Naive thymus-derived CD8-positive, alpha-beta T cell (primary cell): ENCODE results near the gene LRRC42. TPM values are rescaled to one million over a fixed set of nuclear protein-coding genes. Genes with fewer than 3 reads are reported as not detected.
A peak's percentile ranks its signal among the peaks of the same experiment; 100 is the strongest.
"Not testable (repeated sequence)": the region's sequence is repeated elsewhere in the genome, so short reads cannot be mapped to it uniquely, and the experiment has no call there.

ENCODE experiments used
- ATAC-seq, 2 donors: fragments of 150-1000 bp; cut with Tn5 transposase in 1 of 2; sonication (Bioruptor Pico), chemical (Tn5 transposase) in 1 of 2; 1 replicate in 1 of 2; 2 replicates in 1 of 2; pipeline ENCODE4 v1.10.0; 2021; ENCODE audit warnings: mild to moderate bottlenecking in 2 of 2, moderate library complexity in 2 of 2
- POLR2A ChIA-PET: fragments of 350-600 bp; sonication (Branson Sonifier 250); formaldehyde crosslinking; loops from one replicate; lab custom pipeline; 2021; ENCODE audit warnings: antibody characterized with exemption; lab: Charles Lee
- DNase-seq, 10 donors: peaks; one replicate each; pipeline versions ENCODE4 v3.0.0 to v3.0.0-alpha.2; 2020 to 2022
- H3K27ac Mint-ChIP-seq, 10 donors: one replicate each; pipeline ENCODE4 v1.8.0; 2020 to 2022; ENCODE audit warnings: mild to moderate bottlenecking in 10 of 10, mixed read lengths in 10 of 10, moderate library complexity in 4 of 10, inconsistent platforms in 1 of 10
- H3K27me3 Mint-ChIP-seq, 5 donors: one replicate each; pipeline ENCODE4 v1.8.0; 2021 to 2022; ENCODE audit warnings: mixed read lengths in 5 of 5
- H3K36me3 Mint-ChIP-seq, 3 donors: one replicate each; pipeline ENCODE4 v1.8.0; 2020 to 2022; ENCODE audit warnings: mixed read lengths in 3 of 3, mild to moderate bottlenecking in 2 of 3, inconsistent platforms in 1 of 3
- H3K4me1 Mint-ChIP-seq, 4 donors: one replicate each; pipeline ENCODE4 v1.8.0; 2021 to 2022; ENCODE audit warnings: mixed read lengths in 4 of 4
- H3K4me3 Mint-ChIP-seq, 10 donors: one replicate each; pipeline ENCODE4 v1.8.0; 2020 to 2022; ENCODE audit warnings: mild to moderate bottlenecking in 10 of 10, mixed read lengths in 10 of 10, moderate library complexity in 6 of 10, inconsistent platforms in 1 of 10
- H3K9me3 Mint-ChIP-seq, 9 donors: one replicate each; pipeline ENCODE4 v1.8.0; 2020 to 2022; ENCODE audit warnings: mixed read lengths in 9 of 9, mild to moderate bottlenecking in 3 of 9, inconsistent platforms in 1 of 9, moderate library complexity in 1 of 9
- polyA plus RNA-seq, 3 donors: library from polyadenylated mRNA; unstranded; fragments of 300-500 nt; fragmentation: Illumina TruSeq; gene quantifications; one replicate each; pipeline ENCODE4 v1.2.3, GENCODE V29; 2021
- total RNA-seq, 8 experiments: library from RNA in 2 of 8; stranded (reverse) in 2 of 8; gene quantifications; one replicate each; pipeline ENCODE4 v1.2.3 and lab custom pipeline; 2021 to 2026

The LRRC42 gene
- total and polyA plus RNA-seq, 5 experiments from 2014 or later: 7.8 to 10.5 (median 9.1) TPM

DNA sequence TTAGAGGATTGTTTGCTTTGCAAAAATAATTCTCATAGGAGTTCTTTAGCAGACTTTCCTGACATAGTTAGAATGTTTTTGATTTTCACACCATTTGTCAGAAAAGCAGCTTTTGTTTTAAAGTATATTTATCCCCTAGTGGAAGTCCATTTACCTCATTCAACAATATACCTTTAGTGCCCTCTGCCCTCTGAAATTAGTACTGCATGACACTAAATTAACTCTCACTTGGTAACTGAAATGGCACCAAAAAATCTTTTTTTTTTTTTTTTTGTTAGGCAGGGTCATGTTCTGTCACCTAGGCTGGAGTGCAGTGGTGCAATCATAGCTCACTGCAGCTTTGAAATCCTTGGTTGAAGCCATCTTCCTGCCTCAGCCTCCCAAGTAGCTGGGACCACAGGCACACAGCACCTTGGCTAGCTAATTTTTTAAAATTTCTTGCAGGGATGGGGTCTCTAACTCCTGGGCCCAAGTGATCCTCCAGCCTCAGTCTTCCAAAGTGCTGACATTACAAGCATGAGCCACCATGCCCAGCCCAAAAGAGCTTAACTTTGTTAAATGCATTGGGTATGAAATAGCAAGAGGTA is 13.6 kb downstream of the LRRC42 start:
- POLR2A ChIA-PET: interaction anchor here (0.9 to 1.7 kb wide), 2 partner anchors 11 to 100 kb away, joined by 3 to 6 read pairs; no protein-coding TSS in a partner anchor
- peak; percentile 63 for ATAC-seq
- H3K4me3 Mint-ChIP-seq: no peak overlapping the region
- H3K27ac Mint-ChIP-seq: no peak overlapping the region
- peaks cover 0 to 8% (median 6%) of the 10 kb centered on the region in 4 donors for H3K4me1 Mint-ChIP-seq
- no peaks in the 10 kb centered on the region for H3K27me3 Mint-ChIP-seq
- H3K36me3 Mint-ChIP-seq: peaks cover 0 to 53% (median 15%) of the 10 kb centered on the region in 3 donors
- peak in 5 of 10 donors; percentile 26 to 64 (median 52) for DNase-seq
- H3K9me3 Mint-ChIP-seq: no peaks in the 10 kb centered on the region

DNA sequence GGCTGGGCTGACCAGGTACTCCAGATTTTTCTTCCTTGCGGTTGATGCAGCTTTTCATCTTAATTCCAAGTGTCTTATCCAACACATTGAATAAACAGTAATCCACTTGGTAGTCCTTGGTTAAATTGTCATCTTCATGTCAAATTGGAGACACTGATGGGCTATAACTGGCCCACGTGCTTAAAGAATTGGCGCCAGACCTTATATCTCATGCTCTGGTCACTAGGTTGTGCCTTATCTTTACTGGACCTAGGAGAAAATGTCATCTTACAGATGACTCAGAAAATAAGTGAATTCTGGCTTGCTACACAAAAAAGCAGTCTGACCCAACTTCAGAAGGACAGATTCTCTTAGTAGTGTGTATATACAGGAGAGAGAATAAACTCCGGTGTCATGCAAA is 16.2 kb downstream of the LRRC42 start:
- H3K36me3 Mint-ChIP-seq: peaks cover 0 to 57% (median 16%) of the 10 kb centered on the region in 3 donors
- H3K27me3 Mint-ChIP-seq: no peaks in the 10 kb centered on the region
- no peaks in the 10 kb centered on the region for H3K9me3 Mint-ChIP-seq
- DNase-seq (no peak), ATAC-seq (no peak)
- POLR2A ChIA-PET: interaction anchor here (0.5 kb wide), 1 partner anchor 101 kb away, joined by 6 read pairs; no protein-coding TSS in a partner anchor
- peaks cover 0 to 2% (median under 1%) of the 10 kb centered on the region in 4 donors for H3K4me1 Mint-ChIP-seq
- no peak overlapping the region for H3K27ac Mint-ChIP-seq
- no peak overlapping the region for H3K4me3 Mint-ChIP-seq

DNA sequence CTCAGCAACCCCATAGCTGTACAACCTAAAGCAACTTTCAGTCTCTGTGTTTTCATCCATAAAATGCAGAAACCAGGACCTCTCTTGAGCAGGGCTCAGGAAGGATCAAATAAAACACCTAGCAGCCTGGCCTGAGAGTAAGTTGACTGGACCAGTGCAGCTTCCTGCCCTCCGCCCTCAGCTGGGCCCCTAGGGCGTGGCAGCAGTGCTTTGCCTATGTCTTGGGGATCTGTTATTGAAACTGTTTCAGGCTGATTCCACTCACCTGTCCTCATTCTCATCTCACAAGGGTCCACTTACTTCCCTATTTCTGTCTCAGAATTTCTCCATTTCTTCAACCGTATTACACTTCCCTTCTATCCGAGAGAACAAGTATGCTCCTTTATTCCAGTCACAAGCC is 17.3 kb downstream of the LRRC42 start:
- DNase-seq (no peak), ATAC-seq (no peak)
- no peaks in the 10 kb centered on the region for H3K9me3 Mint-ChIP-seq
- POLR2A ChIA-PET: no interaction called here
- no peaks in the 10 kb centered on the region for H3K27me3 Mint-ChIP-seq
- no peak overlapping the region for H3K4me3 Mint-ChIP-seq
- H3K4me1 Mint-ChIP-seq: no peaks in the 10 kb centered on the region
- H3K27ac Mint-ChIP-seq: no peak overlapping the region
- H3K36me3 Mint-ChIP-seq: peaks cover 0 to 65% (median 18%) of the 10 kb centered on the region in 3 donors

DNA sequence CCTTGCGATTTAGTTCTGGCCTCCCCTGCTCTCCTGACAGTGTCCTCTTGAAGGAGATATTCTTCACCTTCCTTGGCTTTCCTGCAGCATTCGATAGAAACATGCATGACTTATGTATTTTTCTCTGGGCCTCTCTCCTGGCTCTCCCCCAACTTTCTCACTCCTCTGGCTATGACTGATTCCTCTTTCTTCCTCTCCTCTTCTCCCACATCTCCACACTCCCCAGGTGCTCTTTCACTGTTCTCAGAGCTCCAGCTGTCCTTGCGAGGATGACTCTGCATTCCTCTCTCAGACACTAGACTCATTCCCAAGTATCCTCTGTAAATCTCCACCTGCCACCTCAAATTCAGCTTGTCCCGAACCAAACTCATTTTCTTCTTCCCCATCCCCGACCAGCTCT is 18.0 kb downstream of the LRRC42 start:
- peaks cover 0 to 70% (median 18%) of the 10 kb centered on the region in 3 donors for H3K36me3 Mint-ChIP-seq
- peak overlapping the region in 3 of 10 donors; percentile 1 to 79 (median 2) for H3K27ac Mint-ChIP-seq
- no peaks in the 10 kb centered on the region for H3K27me3 Mint-ChIP-seq
- H3K4me1 Mint-ChIP-seq: no peaks in the 10 kb centered on the region
- DNase-seq: no peak
- no peaks in the 10 kb centered on the region for H3K9me3 Mint-ChIP-seq
- POLR2A ChIA-PET: no interaction called here
- ATAC-seq: no peak
- no peak overlapping the region for H3K4me3 Mint-ChIP-seq

DNA sequence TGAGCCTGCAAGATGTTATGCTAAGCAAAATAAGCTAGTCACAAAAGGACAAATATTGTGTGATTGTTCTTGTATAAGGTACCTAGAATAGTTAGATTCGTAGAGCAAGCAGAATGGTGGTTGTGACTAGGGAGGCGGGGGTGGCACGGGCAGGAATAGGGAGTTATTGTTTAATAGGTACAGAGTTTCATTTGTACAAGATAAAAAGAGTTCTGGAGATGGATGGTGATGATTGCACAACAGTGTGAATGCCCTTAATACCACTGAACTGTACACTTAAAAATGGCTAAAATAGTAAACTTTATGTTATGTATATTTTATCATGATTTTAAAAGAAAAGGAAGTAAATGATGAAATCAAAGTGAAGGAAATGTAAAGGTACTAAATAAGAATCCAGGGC is 20.6 kb downstream of the LRRC42 start:
- no peaks in the 10 kb centered on the region for H3K4me1 Mint-ChIP-seq
- H3K9me3 Mint-ChIP-seq: no peaks in the 10 kb centered on the region
- ATAC-seq: no peak
- POLR2A ChIA-PET: no interaction called here
- no peak overlapping the region for H3K4me3 Mint-ChIP-seq
- H3K36me3 Mint-ChIP-seq: peaks cover 0 to 76% (median 24%) of the 10 kb centered on the region in 3 donors
- H3K27ac Mint-ChIP-seq: peak overlapping the region in 1 of 10 donors; percentile 4
- H3K27me3 Mint-ChIP-seq: no peaks in the 10 kb centered on the region
- no peak for DNase-seq

DNA sequence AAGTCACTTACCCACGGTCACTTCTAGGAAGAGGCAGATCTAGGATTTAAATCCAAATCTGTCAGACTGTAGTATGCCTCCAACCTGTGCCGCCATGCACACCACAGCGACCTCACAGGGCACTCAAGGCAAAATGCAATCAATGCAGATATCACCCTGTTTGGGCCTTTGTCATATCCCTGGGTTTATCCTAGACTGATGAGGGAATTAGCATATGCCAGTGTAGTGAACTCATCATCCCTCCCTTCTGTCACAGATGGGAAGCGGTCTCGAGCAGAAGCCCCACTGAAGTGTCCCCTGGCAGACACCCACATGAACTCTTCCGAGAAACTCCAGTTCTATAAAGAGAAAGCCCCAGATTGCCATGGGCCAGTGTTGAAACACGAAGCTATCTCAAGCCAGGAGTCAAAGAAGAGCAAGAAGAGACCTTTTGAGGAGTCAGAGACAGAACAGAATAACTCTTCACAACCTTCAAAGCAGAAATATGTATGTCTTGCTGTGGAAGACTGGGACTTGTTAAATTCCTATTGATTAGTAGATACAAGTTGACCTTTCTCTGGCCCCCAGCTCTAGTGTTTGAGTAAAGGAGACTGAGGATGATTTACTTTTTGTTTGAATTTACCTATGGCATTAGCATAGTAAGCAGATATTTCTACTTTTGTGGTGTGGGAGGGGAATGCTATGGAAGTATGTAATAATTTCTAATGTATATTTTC is 21.4 kb downstream of the LRRC42 start:
- peak overlapping the region in 1 of 10 donors; percentile 2 for H3K27ac Mint-ChIP-seq
- H3K36me3 Mint-ChIP-seq: peaks cover 0 to 69% (median 23%) of the 10 kb centered on the region in 3 donors
- H3K4me1 Mint-ChIP-seq: no peaks in the 10 kb centered on the region
- POLR2A ChIA-PET: no interaction called here
- no peaks in the 10 kb centered on the region for H3K27me3 Mint-ChIP-seq
- H3K9me3 Mint-ChIP-seq: no peaks in the 10 kb centered on the region
- no peak overlapping the region for H3K4me3 Mint-ChIP-seq
- ATAC-seq (no peak), DNase-seq (no peak)

DNA sequence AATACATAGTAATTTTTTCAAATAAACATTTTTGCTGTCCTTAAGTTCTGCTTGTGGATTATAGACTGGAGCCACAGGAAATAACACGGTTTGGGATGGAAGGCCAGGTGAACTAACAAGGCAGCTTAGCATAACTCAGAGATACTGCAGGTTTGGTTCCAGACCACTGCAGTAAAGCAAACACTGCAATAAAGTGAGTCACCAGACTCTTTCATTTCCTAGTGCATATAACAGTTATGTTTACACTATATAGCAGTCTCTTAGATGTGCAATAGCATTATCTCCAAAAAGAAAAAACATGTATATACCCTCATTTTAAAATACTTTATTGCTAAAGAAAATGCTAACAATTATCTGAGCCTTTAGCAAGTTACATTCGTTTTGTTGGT is 22.0 kb downstream of the LRRC42 start:
- peaks cover 0 to 65% (median 21%) of the 10 kb centered on the region in 3 donors for H3K36me3 Mint-ChIP-seq
- no peaks in the 10 kb centered on the region for H3K9me3 Mint-ChIP-seq
- peak overlapping the region in 1 of 10 donors; percentile 12 for H3K27ac Mint-ChIP-seq
- no peaks in the 10 kb centered on the region for H3K4me1 Mint-ChIP-seq
- no peak overlapping the region for H3K4me3 Mint-ChIP-seq
- no peaks in the 10 kb centered on the region for H3K27me3 Mint-ChIP-seq
- DNase-seq (no peak), ATAC-seq (no peak)
- POLR2A ChIA-PET: no interaction called here

DNA sequence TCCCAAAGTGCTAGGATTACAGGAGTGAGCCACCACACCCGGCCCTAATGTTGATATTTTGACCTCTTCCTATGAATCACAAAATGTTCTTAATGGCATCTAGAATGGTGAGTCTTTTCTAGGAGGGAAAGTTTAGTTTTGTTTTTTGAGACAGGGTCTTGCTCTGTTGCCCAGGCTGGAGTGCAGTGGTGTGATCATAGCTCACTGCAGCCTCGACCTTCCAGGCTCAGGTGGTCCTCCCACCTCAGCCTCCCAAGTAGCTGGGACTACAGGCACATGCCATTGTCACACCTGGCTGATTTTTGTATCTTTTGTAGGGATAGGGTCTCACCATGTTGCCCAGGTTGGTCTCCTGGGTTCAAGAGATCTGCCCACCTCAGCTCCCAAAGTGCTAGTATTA is 23.2 kb downstream of the LRRC42 start:
- not testable (repeated sequence) for H3K9me3 Mint-ChIP-seq, H3K4me1 Mint-ChIP-seq, H3K27me3 Mint-ChIP-seq, ATAC-seq, H3K27ac Mint-ChIP-seq, H3K4me3 Mint-ChIP-seq, DNase-seq
- POLR2A ChIA-PET: interaction anchor here (1.7 kb wide), 1 partner anchor 24 kb away, joined by 6 read pairs; the partner anchor contains the start of gene IFT25
- H3K36me3 Mint-ChIP-seq: peaks cover 0 to 55% (median 20%) of the 10 kb centered on the region in 3 donors

DNA sequence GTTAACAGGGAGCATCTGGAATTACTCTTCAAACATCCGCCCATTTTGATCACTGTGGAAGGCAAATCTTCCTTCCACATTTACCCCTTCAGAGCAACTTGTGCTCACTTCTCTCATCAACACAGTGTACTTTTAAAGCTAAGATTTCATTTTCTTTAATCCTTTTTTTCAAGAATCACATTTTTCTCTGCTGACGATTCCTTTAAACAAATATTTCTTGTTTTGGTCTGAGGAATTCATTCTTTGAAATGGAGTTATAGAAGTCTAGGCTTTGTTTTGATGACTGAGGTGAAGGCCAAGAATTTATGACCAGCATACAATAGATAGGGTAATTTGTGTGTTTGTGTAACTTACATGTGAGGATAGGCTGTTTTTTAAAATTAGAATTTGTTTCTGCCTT is 25.6 kb downstream of the LRRC42 start:
- peaks cover 5 to 42% (median 13%) of the 10 kb centered on the region in 3 donors for H3K36me3 Mint-ChIP-seq
- no peaks in the 10 kb centered on the region for H3K27me3 Mint-ChIP-seq
- H3K4me1 Mint-ChIP-seq: peaks cover 0 to 1% (median 0%) of the 10 kb centered on the region in 4 donors
- no peak overlapping the region for H3K4me3 Mint-ChIP-seq
- POLR2A ChIA-PET: no interaction called here
- DNase-seq: no peak
- no peak for ATAC-seq
- H3K27ac Mint-ChIP-seq: no peak overlapping the region
- H3K9me3 Mint-ChIP-seq: no peaks in the 10 kb centered on the region

DNA sequence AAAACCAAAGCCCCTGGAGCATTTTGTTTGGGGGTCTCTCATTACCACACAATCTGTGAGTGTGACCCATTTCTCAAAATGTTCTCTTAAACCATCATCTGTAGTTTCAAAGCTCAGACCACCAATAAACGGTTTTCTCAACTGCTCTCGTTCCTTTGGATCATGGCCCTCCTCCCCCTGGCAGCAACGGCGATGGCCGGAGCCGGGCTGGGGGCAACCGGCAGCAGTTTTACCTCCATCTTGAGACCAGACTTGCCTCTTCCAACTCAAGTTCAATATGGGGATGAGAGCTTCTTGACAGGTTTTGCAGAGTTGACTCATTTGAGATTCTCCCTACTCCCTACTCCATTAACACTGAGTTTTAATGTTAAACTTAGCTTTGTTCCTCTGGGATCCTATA is 29.7 kb downstream of the LRRC42 start:
- DNase-seq (no peak), ATAC-seq (no peak)
- POLR2A ChIA-PET: no interaction called here
- H3K4me1 Mint-ChIP-seq: peaks cover 0 to 1% (median 0%) of the 10 kb centered on the region in 4 donors
- no peak overlapping the region for H3K4me3 Mint-ChIP-seq
- H3K27me3 Mint-ChIP-seq: peaks cover 0 to 21% (median 0%) of the 10 kb centered on the region in 5 donors
- no peaks in the 10 kb centered on the region for H3K9me3 Mint-ChIP-seq
- peaks cover 5 to 11% (median 10%) of the 10 kb centered on the region in 3 donors for H3K36me3 Mint-ChIP-seq
- H3K27ac Mint-ChIP-seq: no peak overlapping the region

DNA sequence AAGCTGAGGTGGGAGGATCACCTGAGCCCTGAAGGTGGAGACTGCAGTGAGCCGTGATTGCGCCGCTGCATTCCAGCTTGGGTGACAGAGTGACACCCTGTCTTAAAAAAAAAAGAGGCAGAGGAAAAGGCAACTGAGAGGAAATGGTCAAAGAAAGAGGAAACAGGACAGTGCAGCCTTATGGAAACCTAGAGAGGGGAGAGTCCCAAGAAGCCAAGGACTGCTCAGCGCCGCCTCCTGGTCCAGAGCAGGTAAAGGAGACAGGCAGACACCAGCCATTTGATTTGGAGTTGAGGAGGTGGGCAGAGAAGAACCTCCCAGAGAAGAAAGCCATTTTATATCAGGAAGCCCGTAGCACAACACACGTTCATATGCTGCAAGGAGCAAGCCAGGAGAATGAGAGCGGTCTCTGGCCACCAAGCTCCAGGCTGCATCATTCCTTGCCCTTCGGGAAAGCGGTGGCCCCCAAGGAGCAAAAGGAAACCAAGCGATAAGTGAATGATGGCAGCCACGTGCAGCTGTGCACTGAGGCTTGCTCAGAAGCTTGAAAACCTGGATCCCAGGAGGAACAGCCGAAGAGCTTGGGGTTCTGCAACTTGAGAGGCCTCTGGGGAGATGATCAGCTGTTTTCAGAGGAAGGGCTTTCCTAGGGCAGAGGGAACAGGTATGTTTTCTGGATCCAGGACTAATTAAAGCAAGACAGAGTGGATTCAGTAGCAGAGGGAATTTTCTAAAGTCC is 33.7 kb downstream of the LRRC42 start:
- DNase-seq: no peak
- H3K9me3 Mint-ChIP-seq: no peaks in the 10 kb centered on the region
- H3K36me3 Mint-ChIP-seq: peaks cover 0 to 5% (median 2%) of the 10 kb centered on the region in 3 donors
- H3K27ac Mint-ChIP-seq: no peak overlapping the region
- H3K4me1 Mint-ChIP-seq: peaks cover 0 to 1% (median 0%) of the 10 kb centered on the region in 4 donors
- no peak for ATAC-seq
- H3K4me3 Mint-ChIP-seq: no peak overlapping the region
- H3K27me3 Mint-ChIP-seq: peaks cover 0 to 21% (median 1%) of the 10 kb centered on the region in 5 donors
- POLR2A ChIA-PET: no interaction called here

DNA sequence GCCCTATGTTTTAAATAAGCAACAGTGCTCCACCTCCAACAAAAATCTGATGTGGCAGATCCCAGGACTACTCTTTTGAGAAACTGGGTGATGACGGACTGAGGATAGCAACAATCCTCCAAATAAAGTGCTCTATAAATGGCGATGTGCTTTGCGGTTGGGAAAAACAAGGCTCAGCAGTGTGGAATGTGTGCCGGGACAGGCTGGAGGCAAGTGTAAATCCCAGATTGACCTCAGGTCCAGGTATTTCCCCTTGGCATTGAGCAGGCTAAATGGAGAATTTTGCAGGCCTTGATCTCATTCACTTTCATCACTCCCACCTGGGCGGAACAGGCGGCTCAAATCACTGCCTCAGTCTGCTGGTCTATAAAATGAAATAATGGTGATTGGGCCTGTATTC is 35.1 kb downstream of the LRRC42 start:
- H3K4me3 Mint-ChIP-seq: no peak overlapping the region
- ATAC-seq (no peak), DNase-seq (no peak)
- H3K27me3 Mint-ChIP-seq: peaks cover 0 to 21% (median 1%) of the 10 kb centered on the region in 5 donors
- peaks cover 3 to 13% (median 5%) of the 10 kb centered on the region in 4 donors for H3K4me1 Mint-ChIP-seq
- H3K27ac Mint-ChIP-seq: peak overlapping the region in 1 of 10 donors; percentile 62
- no peaks in the 10 kb centered on the region for H3K36me3 Mint-ChIP-seq
- H3K9me3 Mint-ChIP-seq: no peaks in the 10 kb centered on the region
- POLR2A ChIA-PET: no interaction called here
